ENCODE measurements around the gene ANKRD31.

The ANKRD31 gene

DNA sequence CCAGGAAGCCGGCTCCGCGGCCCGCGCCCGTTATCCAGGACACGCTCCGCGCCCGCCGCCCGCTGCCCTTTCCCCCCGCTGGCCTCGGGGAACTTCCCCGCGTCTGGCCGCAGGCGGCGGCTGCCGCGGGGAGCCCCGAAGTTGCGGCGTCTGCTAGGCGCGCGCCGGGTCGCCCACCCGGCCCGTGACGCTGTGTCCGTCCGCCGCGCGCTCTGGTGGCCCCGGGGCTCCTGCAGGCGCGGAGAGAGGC, 183.7 kb downstream of the ANKRD31 start:
- H3K4me3 Mint-ChIP-seq, result peak overlapping the region in 1 of 3 experiments; percentile 76
- H3K27ac Mint-ChIP-seq, result no peak overlapping the region
- TF ChIP-seq, protein P1, sequence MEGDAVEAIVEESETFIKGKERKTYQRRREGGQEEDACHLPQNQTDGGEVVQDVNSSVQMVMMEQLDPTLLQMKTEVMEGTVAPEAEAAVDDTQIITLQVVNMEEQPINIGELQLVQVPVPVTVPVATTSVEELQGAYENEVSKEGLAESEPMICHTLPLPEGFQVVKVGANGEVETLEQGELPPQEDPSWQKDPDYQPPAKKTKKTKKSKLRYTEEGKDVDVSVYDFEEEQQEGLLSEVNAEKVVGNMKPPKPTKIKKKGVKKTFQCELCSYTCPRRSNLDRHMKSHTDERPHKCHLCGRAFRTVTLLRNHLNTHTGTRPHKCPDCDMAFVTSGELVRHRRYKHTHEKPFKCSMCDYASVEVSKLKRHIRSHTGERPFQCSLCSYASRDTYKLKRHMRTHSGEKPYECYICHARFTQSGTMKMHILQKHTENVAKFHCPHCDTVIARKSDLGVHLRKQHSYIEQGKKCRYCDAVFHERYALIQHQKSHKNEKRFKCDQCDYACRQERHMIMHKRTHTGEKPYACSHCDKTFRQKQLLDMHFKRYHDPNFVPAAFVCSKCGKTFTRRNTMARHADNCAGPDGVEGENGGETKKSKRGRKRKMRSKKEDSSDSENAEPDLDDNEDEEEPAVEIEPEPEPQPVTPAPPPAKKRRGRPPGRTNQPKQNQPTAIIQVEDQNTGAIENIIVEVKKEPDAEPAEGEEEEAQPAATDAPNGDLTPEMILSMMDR (IDR thresholded peaks at IDR 0.05; ENCODE audit: unreplicated experiment in 3 of 3), result no peak
- H3K9me3 Mint-ChIP-seq, result no peaks in the 10 kb centered on the region
- H3K36me3 Mint-ChIP-seq (ENCODE audit: low read depth), result no peaks in the 10 kb centered on the region
- H3K4me1 Mint-ChIP-seq, result peaks cover 20% of the 10 kb centered on the region
- peaks cover 72% of the 10 kb centered on the region for H3K27me3 Mint-ChIP-seq (ENCODE audit: low read depth)

DNA sequence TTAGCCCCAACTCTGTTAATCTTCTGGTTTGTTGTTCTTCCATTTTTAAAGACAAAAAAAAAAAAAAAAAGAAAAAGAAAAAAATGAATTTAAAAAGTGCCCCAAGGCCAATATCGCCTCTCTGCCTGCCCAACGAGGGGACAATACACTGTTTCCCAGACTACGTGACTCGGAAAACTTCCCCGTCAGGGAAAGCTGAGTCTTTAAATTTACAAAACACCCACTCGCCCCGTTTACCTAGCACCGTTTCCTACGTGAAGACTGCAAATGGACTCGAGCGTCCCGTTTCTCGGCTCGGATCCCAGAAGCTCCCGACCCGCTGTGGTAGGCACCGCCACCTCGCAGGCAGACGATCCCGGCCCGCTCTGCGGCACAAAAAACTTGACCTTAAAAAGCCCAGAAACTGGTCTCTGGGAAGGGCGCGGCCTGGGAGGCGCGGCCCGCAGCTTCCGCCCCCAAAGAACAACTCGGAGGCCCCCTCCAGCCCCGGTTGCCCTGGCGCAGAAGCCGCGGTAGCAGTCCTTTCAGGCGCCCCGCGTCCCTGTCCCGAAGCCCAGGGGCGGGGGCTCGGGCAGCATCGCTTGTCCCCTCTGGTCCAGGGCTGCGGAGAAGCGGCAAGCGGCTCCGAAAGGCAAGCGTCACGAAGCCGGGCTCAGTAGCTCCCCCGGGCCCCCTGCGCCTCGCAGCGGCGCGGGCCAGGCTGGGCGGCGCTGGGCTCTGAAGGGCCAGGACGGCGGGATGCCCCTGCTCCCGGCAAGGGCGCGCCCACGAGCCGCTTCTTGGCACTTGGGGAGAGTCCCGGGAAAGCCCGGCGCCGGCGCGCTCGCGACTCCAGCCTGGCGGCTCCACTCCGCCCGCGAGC, 184.3 kb downstream of the ANKRD31 start, which contains the start of gene GCNT4:
TSS of gene GCNT4 (minus strand) at position 367 of the 862 bp plus-strand sequence. CDS start 22,521 bp downstream, outside the sequence.
- no peaks in the 10 kb centered on the region for H3K9me3 Mint-ChIP-seq
- H3K4me1 Mint-ChIP-seq, result peaks cover 20% of the 10 kb centered on the region
- H3K27ac Mint-ChIP-seq, result peak within 1 kb of the TSS in 1 of 3 experiments; percentile 35
- H3K36me3 Mint-ChIP-seq (ENCODE audit: low read depth), result no peaks in the 10 kb centered on the region
- TF ChIP-seq, protein P1 (IDR thresholded peaks at IDR 0.05; ENCODE audit: unreplicated experiment in 3 of 3), result no peak
- peaks cover 73% of the 10 kb centered on the region for H3K27me3 Mint-ChIP-seq (ENCODE audit: low read depth)
- peak within 1 kb of the TSS; percentile 81 to 83 (median 83) for H3K4me3 Mint-ChIP-seq

DNA sequence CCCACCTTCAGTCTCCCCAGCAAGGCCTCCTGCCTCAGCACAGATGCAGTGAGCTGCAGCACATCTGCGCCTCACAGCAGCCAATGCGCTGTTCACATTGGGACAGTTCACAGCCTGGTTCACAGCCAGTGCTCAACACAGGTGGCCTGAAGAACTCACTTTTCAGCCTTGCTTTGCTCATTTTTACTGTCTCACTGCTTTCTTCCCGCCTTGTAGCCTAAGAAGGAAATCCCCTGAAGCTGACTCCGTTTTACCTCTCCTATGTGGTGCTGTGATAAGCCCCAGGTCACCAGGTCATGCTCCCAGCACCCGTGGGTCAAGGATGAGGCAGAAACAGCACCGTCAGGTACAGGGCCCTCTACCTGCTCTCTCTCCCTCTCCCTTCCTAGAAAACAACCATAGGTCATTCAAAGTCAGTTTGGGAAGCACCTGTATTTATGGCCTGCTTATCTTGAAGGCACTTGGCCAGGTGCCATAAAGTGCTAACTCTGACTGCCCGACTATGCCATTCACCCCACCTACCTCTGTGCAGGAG, 185.4 kb downstream of the ANKRD31 start:
- Mint-ChIP-seq H3K9me3 (no peaks in the 10 kb centered on the region), H3K36me3 (ENCODE audit: low read depth) (no peaks in the 10 kb centered on the region), H3K27me3 (ENCODE audit: low read depth) (peaks cover 66% of the 10 kb centered on the region)

DNA sequence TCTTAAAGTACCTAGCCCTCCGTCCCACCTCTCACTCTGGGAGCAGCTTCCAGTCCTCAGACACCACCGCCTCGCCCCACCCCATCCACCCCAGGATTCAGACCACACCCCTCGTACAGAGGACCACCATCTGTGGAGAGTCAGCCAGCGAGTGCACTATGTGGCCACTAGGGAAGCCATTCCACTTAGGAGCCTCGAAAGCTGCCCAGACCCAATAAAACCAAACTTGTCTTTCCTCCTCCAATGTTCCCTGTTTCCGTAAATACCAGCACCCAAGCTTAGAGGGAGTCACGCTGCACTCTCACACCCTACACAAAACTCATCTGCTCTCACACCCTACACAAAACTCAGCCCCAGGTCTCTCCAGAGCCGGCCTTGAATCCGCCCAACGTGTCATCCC, 186.3 kb downstream of the ANKRD31 start:
- H3K27ac Mint-ChIP-seq, result no peak overlapping the region

More for the DNA sequence above, 185.4 kb downstream of the ANKRD31 start:
- Mint-ChIP-seq H3K4me3 (peak overlapping the region; percentile 81 to 83 (median 83)), H3K4me1 (peaks cover 20% of the 10 kb centered on the region), H3K27ac (peak overlapping the region in 1 of 3 experiments; percentile 35)
- TF ChIP-seq, protein P1 (IDR thresholded peaks at IDR 0.05; ENCODE audit: unreplicated experiment in 3 of 3), result no peak

GRCh38 chr5:75049456-75050351, 187.0 kb downstream of the ANKRD31 start:
- Mint-ChIP-seq H3K36me3 (ENCODE audit: low read depth) (no peaks in the 10 kb centered on the region), H3K9me3 (no peaks in the 10 kb centered on the region), H3K27me3 (ENCODE audit: low read depth) (peaks cover 56% of the 10 kb centered on the region)

More for the DNA sequence above, 186.3 kb downstream of the ANKRD31 start:
- peaks cover 20% of the 10 kb centered on the region for H3K4me1 Mint-ChIP-seq
- H3K4me3 Mint-ChIP-seq, result peak overlapping the region; percentile 42 to 72 (median 70)
- TF ChIP-seq, protein P1 (IDR thresholded peaks at IDR 0.05; ENCODE audit: unreplicated experiment in 3 of 3), result no peak
- no peaks in the 10 kb centered on the region for H3K9me3 Mint-ChIP-seq
- H3K36me3 Mint-ChIP-seq (ENCODE audit: low read depth), result no peaks in the 10 kb centered on the region
- peaks cover 62% of the 10 kb centered on the region for H3K27me3 Mint-ChIP-seq (ENCODE audit: low read depth)

More at GRCh38 chr5:75049456-75050351, 187.0 kb downstream of the ANKRD31 start:
- TF ChIP-seq, protein P1 (IDR thresholded peaks at IDR 0.05; ENCODE audit: unreplicated experiment in 3 of 3), result peak in 2 of 3 experiments; percentile 31 to 53
- Mint-ChIP-seq H3K4me3 (peak overlapping the region; percentile 29 to 72 (median 42)), H3K27ac (no peak overlapping the region), H3K4me1 (peaks cover 19% of the 10 kb centered on the region)

All from nephron (organoid).